Activated naive CD4-positive, alpha-beta T cell treated with anti-CD3 and anti-CD28 coated beads, Interleukin-2, amount 50 U/mL, for 72 hours (primary cell): Measurements from ENCODE around the gene CLNK. TPM values are rescaled to one million over a fixed set of nuclear protein-coding genes. Genes with fewer than 3 reads are reported as not detected.
"Not testable (repeated sequence)": the region's sequence is repeated elsewhere in the genome, so short reads cannot be mapped to it uniquely, and the experiment has no call there.

Experiments
- ATAC-seq, 2 donors: fragments of 150-1000 bp; cut with Tn5 transposase; 2 replicates each; pipeline ENCODE4 v1.10.0; 2021; ENCODE audit warnings: mild to moderate bottlenecking in 2 of 2, moderate library complexity in 2 of 2
- DNase-seq, 2 donors: peaks; one replicate each; pipeline ENCODE4 v3.0.0; 2021 to 2022; ENCODE audit warnings: low spot score in 2 of 2
- H3K27ac Mint-ChIP-seq, 2 donors: one replicate each; pipeline ENCODE4 v1.8.0; 2022; ENCODE audit warnings: mild to moderate bottlenecking in 2 of 2, mixed read lengths in 2 of 2
- H3K36me3 Mint-ChIP-seq, 2 donors: one replicate each; pipeline ENCODE4 v1.8.0; 2022; ENCODE audit warnings: mixed read lengths in 2 of 2
- H3K9me3 Mint-ChIP-seq, 2 donors: one replicate each; pipeline ENCODE4 v1.8.0; 2022; ENCODE audit warnings: mixed read lengths in 2 of 2
- total RNA-seq, 2 donors: library from RNA; stranded (reverse); gene quantifications; one replicate each; pipeline ENCODE4 v1.2.3, GENCODE V29; 2022

CLNK gene
- total RNA-seq, 2 donors from 2014 or later = 0.39 TPM; not detected in 1

- Mint-ChIP-seq H3K9me3 (peaks cover 0 to 8% of the 10 kb centered on the region in 2 donors), H3K36me3 (no peaks in the 10 kb centered on the region), H3K27ac (no peak overlapping the region)
- ATAC-seq (no peak), DNase-seq (no peak)
Observed at GRCh38 chr4:10643600-10644425, 40.8 kb downstream of the CLNK start.

GRCh38 chr4:10640561-10641201 is 43.9 kb downstream of the CLNK start:
- no peaks in the 10 kb centered on the region for H3K9me3 Mint-ChIP-seq
- no peak for ATAC-seq
- H3K36me3 Mint-ChIP-seq = no peaks in the 10 kb centered on the region
- no peak for DNase-seq
- H3K27ac Mint-ChIP-seq = no peak overlapping the region

- ATAC-seq (peak in 1 of 2 donors; percentile 44), DNase-seq (no peak)
- Mint-ChIP-seq H3K27ac (no peak overlapping the region), H3K36me3 (no peaks in the 10 kb centered on the region), H3K9me3 (no peaks in the 10 kb centered on the region)
Observed at GRCh38 chr4:10639664-10640063, 44.9 kb downstream of the CLNK start.

- DNase-seq (no peak), ATAC-seq (peak in 1 of 2 donors; percentile 40)
- H3K9me3 Mint-ChIP-seq = no peaks in the 10 kb centered on the region
- no peaks in the 10 kb centered on the region for H3K36me3 Mint-ChIP-seq
- no peak overlapping the region for H3K27ac Mint-ChIP-seq
Observed at GRCh38 chr4:10639100-10639499, 45.5 kb downstream of the CLNK start.

GRCh38 chr4:10635091-10635490 is 49.5 kb downstream of the CLNK start:
- DNase-seq = no peak
- no peak overlapping the region for H3K27ac Mint-ChIP-seq
- H3K9me3 Mint-ChIP-seq = no peaks in the 10 kb centered on the region
- no peaks in the 10 kb centered on the region for H3K36me3 Mint-ChIP-seq
- no peak for ATAC-seq

- Mint-ChIP-seq H3K9me3 (no peaks in the 10 kb centered on the region), H3K36me3 (no peaks in the 10 kb centered on the region), H3K27ac (no peak overlapping the region)
- ATAC-seq = peak; percentile 28 to 32
- no peak for DNase-seq
Observed at GRCh38 chr4:10629394-10629793, 55.2 kb downstream of the CLNK start.

GRCh38 chr4:10625131-10625530 is 59.4 kb downstream of the CLNK start:
- H3K27ac Mint-ChIP-seq = peak overlapping the region in 1 of 2 donors; percentile 45
- H3K36me3 Mint-ChIP-seq = no peaks in the 10 kb centered on the region
- ATAC-seq (no peak), DNase-seq (no peak)
- H3K9me3 Mint-ChIP-seq = no peaks in the 10 kb centered on the region

GRCh38 chr4:10623862-10624261 is 60.7 kb downstream of the CLNK start:
- DNase-seq (no peak), ATAC-seq (no peak)
- H3K27ac Mint-ChIP-seq = no peak overlapping the region
- H3K9me3 Mint-ChIP-seq = no peaks in the 10 kb centered on the region
- H3K36me3 Mint-ChIP-seq = no peaks in the 10 kb centered on the region

GRCh38 chr4:10623241-10623640 is 61.3 kb downstream of the CLNK start:
- Mint-ChIP-seq H3K27ac (no peak overlapping the region), H3K9me3 (no peaks in the 10 kb centered on the region), H3K36me3 (no peaks in the 10 kb centered on the region)
- ATAC-seq (no peak), DNase-seq (no peak)

GRCh38 chr4:10622728-10623127 is 61.8 kb downstream of the CLNK start:
- DNase-seq = no peak
- Mint-ChIP-seq H3K27ac (no peak overlapping the region), H3K36me3 (no peaks in the 10 kb centered on the region), H3K9me3 (no peaks in the 10 kb centered on the region)
- no peak for ATAC-seq

- no peak for DNase-seq
- no peak overlapping the region for H3K27ac Mint-ChIP-seq
- no peaks in the 10 kb centered on the region for H3K9me3 Mint-ChIP-seq
- no peak for ATAC-seq
- no peaks in the 10 kb centered on the region for H3K36me3 Mint-ChIP-seq
Observed at GRCh38 chr4:10620935-10621488, 63.6 kb downstream of the CLNK start.

- Mint-ChIP-seq H3K9me3 (no peaks in the 10 kb centered on the region), H3K36me3 (no peaks in the 10 kb centered on the region), H3K27ac (no peak overlapping the region)
- no peak for ATAC-seq
- no peak for DNase-seq
Observed at GRCh38 chr4:10619855-10620254, 64.7 kb downstream of the CLNK start.

- Mint-ChIP-seq H3K9me3 (no peaks in the 10 kb centered on the region), H3K36me3 (no peaks in the 10 kb centered on the region), H3K27ac (no peak overlapping the region)
- ATAC-seq (no peak), DNase-seq (no peak)
Observed at GRCh38 chr4:10619220-10619619, 65.3 kb downstream of the CLNK start.

GRCh38 chr4:10614926-10615325 is 69.6 kb downstream of the CLNK start:
- DNase-seq, H3K36me3 Mint-ChIP-seq, H3K9me3 Mint-ChIP-seq, H3K27ac Mint-ChIP-seq, ATAC-seq: not testable (repeated sequence)

- DNase-seq (no peak), ATAC-seq (no peak)
- H3K27ac Mint-ChIP-seq = no peak overlapping the region
Observed at GRCh38 chr4:10613926-10614478, 70.6 kb downstream of the CLNK start.

GRCh38 chr4:10612476-10612875 is 72.1 kb downstream of the CLNK start:
- ATAC-seq (no peak), DNase-seq (no peak)
- Mint-ChIP-seq H3K27ac (no peak overlapping the region), H3K36me3 (no peaks in the 10 kb centered on the region), H3K9me3 (no peaks in the 10 kb centered on the region)

More at GRCh38 chr4:10613926-10614478, 70.6 kb downstream of the CLNK start:
- no peaks in the 10 kb centered on the region for H3K36me3 Mint-ChIP-seq
- no peaks in the 10 kb centered on the region for H3K9me3 Mint-ChIP-seq

GRCh38 chr4:10611673-10612072 is 72.9 kb downstream of the CLNK start:
- Mint-ChIP-seq H3K27ac (no peak overlapping the region), H3K36me3 (no peaks in the 10 kb centered on the region), H3K9me3 (no peaks in the 10 kb centered on the region)
- DNase-seq (no peak), ATAC-seq (no peak)
